Subcutaneous abdominal adipose tissue (tissue), 5 donors: ENCODE data around the gene GRIN3B.

Source experiments
- H3K27ac ChIP-seq: one replicate; pipeline ENCODE4 v1.7.0; 2013; ENCODE audit warnings: low read depth, mild to moderate bottlenecking, inconsistent platforms, low read length, moderate library complexity
- H3K27me3 ChIP-seq, 5 donors: one replicate each; pipeline ENCODE4 v1.7.0; 2013; ENCODE audit warnings: low read length in 5 of 5, inconsistent platforms in 1 of 5; ENCODE audit not compliant: control insufficient read depth in 5 of 5, insufficient read depth in 4 of 5
- H3K36me3 ChIP-seq, 5 donors: one replicate each; pipeline ENCODE4 v1.7.0; 2013; ENCODE audit warnings: low read length in 5 of 5; ENCODE audit not compliant: control insufficient read depth in 5 of 5, insufficient read depth in 5 of 5
- H3K4me1 ChIP-seq, 5 donors: one replicate each; pipeline ENCODE4 v1.7.0; 2013; ENCODE audit warnings: low read length in 5 of 5, mild to moderate bottlenecking in 3 of 5, moderate library complexity in 1 of 5; ENCODE audit not compliant: control insufficient read depth in 5 of 5, insufficient read depth in 5 of 5
- H3K4me3 ChIP-seq, 5 donors: one replicate each; pipeline ENCODE4 v1.7.0; 2013; ENCODE audit warnings: low read length in 5 of 5, low read depth in 1 of 5
- H3K9ac ChIP-seq, 5 donors: one replicate each; pipeline ENCODE4 v1.7.0; 2013; ENCODE audit warnings: low read length in 5 of 5, mild to moderate bottlenecking in 4 of 5, moderate library complexity in 3 of 5
- H3K9me3 ChIP-seq, 5 donors: one replicate each; pipeline ENCODE4 v1.7.0; 2013; ENCODE audit warnings: low read length in 5 of 5; ENCODE audit not compliant: control insufficient read depth in 5 of 5
- donor health status: healthy.
- donor health status: healthy.
- donor health status: healthy.
- donor health status: healthy.
- donor health status: healthy.

GRIN3B gene

DNA sequence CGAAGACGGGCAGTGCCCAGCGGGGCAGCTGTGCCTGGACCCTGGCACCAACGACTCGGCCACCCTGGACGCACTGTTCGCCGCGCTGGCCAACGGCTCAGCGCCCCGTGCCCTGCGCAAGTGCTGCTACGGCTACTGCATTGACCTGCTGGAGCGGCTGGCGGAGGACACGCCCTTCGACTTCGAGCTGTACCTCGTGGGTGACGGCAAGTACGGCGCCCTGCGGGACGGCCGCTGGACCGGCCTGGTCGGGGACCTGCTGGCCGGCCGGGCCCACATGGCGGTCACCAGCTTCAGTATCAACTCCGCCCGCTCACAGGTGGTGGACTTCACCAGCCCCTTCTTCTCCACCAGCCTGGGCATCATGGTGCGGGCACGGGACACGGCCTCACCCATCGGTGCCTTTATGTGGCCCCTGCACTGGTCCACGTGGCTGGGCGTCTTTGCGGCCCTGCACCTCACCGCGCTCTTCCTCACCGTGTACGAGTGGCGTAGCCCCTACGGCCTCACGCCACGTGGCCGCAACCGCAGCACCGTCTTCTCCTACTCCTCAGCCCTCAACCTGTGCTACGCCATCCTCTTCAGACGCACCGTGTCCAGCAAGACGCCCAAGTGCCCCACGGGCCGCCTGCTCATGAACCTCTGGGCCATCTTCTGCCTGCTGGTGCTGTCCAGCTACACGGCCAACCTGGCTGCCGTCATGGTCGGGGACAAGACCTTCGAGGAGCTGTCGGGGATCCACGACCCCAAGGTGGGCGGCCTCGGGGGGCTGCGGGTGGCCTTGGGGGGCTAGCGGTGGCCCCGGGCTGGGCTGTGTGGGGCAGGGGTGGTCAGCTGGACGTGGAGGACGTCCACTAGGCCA lies 4.8 kb downstream of the GRIN3B start:
- peaks cover 9 to 21% (median 11%) of the 10 kb centered on the region in 5 donors for H3K27me3 ChIP-seq
- peaks cover 0 to 15% (median 6%) of the 10 kb centered on the region in 5 donors for H3K36me3 ChIP-seq
- H3K27ac ChIP-seq = no peak overlapping the region
- peaks cover 0 to 15% (median 12%) of the 10 kb centered on the region in 5 donors for H3K4me1 ChIP-seq
- no peak overlapping the region for H3K4me3 ChIP-seq
- H3K9ac ChIP-seq = no peak overlapping the region
- H3K9me3 ChIP-seq = no peaks in the 10 kb centered on the region

DNA sequence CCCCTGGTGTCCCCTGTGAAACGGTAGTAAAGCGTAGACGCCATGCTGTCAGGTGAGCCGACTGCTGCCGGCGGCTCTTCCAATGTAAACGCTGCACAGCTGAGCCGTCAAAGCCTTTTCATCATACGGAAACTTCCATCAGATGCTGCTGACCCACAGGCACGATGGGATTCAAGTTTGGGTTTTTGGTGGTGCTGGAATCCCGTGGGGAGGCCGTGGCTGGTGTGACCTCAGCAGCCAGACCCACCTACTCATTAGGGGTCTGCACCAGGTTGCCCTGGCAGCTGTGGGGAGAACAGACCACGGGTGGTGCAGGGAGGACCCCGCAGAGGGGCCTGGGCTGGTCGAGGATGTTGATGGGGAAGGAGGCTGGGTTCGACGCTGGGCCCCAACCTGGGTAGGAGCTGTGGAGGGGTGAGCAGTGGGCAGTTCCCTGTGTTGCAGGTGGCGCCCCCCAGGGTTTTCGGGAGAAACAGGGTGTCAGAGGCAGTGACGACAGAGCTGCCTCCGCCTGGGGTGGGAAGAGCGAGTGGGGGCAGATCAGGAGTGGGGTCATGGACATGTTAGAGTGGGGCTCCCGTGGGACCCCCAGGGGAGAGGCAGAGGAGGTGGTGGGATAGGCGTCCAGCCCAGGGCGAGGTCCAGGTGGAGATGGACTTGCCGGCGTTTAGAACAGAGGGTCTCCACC lies 6.6 kb downstream of the GRIN3B start:
- Histone ChIP-seq H3K4me1 (peaks cover 0 to 9% (median 0%) of the 10 kb centered on the region in 5 donors), H3K4me3 (no peak overlapping the region), H3K9me3 (no peaks in the 10 kb centered on the region), H3K9ac (no peak overlapping the region), H3K27me3 (peaks cover 3 to 10% (median 5%) of the 10 kb centered on the region in 5 donors), H3K36me3 (peaks cover 0 to 33% (median 22%) of the 10 kb centered on the region in 5 donors), H3K27ac (no peak overlapping the region)

DNA sequence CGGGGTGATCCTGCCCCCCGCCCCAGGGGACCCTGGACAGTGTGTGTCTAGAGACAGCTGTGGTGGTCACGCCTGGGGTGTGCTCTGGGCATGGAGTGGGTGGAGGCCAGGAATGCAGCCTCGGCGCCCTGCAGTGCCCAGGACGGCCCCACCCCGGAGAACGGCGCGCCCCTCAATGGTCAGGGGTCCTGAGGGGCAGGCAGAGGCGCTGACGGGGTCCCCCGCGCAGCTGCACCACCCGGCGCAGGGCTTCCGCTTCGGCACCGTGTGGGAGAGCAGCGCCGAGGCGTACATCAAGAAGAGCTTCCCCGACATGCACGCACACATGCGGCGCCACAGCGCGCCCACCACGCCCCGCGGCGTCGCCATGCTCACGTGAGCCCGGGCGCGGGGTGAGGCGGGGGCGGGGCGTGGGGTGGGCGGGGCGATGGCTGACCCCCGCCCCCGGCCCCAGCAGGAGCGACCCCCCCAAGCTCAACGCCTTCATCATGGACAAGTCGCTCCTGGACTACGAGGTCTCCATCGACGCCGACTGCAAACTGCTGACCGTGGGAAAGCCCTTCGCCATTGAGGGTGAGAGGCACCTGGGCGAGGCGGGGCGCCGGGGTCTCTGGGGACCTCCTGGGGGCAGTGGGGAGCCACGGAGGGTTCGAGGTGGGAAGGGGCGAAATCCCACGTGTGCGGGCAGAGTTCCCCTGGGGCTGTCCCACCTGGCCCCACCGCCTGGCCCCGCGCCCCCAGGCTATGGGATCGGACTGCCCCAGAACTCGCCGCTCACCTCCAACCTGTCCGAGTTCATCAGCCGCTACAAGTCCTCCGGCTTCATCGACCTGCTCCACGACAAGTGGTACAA lies 7.4 kb downstream of the GRIN3B start:
- Histone ChIP-seq H3K9me3 (no peaks in the 10 kb centered on the region), H3K9ac (no peak overlapping the region), H3K27me3 (peaks cover 3 to 7% (median 4%) of the 10 kb centered on the region in 5 donors), H3K4me1 (peaks cover 0 to 9% (median 0%) of the 10 kb centered on the region in 5 donors), H3K36me3 (peaks cover 0 to 40% (median 30%) of the 10 kb centered on the region in 5 donors), H3K27ac (no peak overlapping the region), H3K4me3 (no peak overlapping the region)

DNA sequence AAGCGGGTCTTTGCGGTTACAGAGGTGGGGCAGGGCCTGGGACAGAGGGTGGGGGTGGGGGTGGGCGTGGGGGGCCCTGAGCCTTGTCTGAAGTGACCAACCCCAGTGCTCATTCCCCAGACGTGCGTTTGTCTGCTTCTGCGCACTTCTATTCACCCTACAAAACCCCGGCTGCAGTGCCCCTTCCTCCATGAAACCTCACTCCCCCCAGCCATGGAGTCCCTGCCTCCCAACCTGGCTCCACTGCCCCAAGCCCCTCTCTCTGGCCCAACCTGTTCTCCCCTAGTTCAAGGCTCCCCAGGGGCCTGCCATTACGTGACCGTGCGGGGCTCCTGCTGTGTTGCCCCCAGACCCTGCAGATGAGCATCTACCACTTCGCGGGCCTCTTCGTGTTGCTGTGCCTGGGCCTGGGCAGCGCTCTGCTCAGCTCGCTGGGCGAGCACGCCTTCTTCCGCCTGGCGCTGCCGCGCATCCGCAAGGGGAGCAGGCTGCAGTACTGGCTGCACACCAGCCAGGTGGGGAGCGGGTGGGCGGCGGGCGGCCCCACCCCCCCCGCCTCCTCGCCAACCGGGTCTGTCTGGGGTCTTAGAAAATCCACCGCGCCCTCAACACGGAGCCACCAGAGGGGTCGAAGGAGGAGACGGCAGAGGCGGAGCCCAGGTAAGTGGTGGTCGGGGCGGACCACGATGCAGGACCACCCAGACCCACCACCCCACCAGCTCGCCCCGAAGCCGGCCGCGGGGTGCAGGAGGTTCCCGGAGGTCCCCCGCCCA lies 8.2 kb downstream of the GRIN3B start:
- Histone ChIP-seq H3K27ac (no peak overlapping the region), H3K4me3 (no peak overlapping the region), H3K27me3 (peaks cover 0 to 4% (median 0%) of the 10 kb centered on the region in 5 donors), H3K36me3 (peaks cover 0 to 48% (median 37%) of the 10 kb centered on the region in 5 donors), H3K4me1 (peaks cover 0 to 9% (median 0%) of the 10 kb centered on the region in 5 donors), H3K9ac (no peak overlapping the region), H3K9me3 (no peaks in the 10 kb centered on the region)

DNA sequence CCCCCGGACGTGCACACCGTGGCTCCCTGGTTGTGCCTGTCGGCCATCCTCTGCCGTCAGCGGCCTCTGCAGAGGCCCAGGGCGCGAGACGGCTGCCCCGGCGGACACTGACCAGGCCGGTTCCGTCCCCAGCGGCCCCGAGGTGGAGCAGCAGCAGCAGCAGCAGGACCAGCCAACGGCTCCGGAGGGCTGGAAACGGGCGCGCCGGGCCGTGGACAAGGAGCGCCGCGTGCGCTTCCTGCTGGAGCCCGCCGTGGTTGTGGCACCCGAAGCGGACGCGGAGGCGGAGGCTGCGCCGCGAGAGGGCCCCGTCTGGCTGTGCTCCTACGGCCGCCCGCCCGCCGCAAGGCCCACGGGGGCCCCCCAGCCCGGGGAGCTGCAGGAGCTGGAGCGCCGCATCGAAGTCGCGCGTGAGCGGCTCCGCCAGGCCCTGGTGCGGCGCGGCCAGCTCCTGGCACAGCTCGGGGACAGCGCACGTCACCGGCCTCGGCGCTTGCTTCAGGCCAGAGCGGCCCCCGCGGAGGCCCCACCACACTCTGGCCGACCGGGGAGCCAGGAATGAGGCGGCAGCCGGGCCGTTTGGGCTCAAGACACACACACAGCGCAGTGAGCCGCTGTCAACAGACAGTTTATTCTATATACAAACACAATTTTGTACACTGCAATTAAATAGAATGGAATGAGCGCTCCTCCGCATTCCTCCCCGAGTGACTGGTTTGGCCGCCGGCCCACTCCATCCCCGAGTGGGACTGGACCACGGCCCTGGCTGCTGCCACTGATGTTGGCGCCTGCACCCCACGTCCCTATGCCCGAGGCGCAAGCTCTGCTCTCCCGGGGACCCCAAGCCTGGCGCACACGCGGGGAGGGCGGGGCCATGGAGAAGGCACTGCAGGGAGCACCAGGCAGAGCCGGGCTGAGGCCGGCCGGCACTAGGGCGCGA lies 9.1 kb downstream of the GRIN3B start:
- H3K36me3 ChIP-seq = peaks cover 0 to 56% (median 43%) of the 10 kb centered on the region in 5 donors
- H3K4me1 ChIP-seq = peaks cover 0 to 9% (median 0%) of the 10 kb centered on the region in 5 donors
- no peaks in the 10 kb centered on the region for H3K27me3 ChIP-seq
- no peak overlapping the region for H3K4me3 ChIP-seq
- H3K9me3 ChIP-seq = no peaks in the 10 kb centered on the region
- no peak overlapping the region for H3K9ac ChIP-seq
- H3K27ac ChIP-seq = no peak overlapping the region

DNA sequence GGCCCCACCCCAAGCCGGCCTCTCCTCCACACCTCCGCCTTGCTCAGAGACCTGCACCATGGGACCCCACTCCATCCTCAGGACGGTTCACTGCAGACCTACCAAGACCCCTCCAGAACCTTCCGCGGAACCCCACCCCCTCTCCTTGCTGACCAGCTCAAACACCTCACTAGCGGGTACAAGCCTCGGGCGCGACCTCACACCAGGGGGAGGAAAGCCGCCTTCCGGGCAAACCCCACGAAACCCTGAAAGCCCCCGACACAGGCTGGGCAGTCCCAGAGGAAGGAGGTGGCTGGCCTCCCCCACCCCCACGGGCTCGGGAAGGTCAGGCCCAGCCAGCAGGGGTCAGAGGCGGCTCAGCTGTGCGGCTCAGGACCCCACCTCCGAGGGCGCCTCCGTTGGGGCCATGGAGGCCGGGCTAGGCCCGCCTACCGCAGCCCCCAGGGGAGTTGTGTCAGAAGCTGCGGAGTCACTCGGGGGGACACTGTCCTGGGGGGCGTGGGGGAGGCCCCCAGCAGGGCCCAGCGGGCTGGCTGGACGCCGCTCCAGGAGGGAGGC lies 9.8 kb downstream of the GRIN3B start:
- H3K4me3 ChIP-seq = no peak overlapping the region
- H3K27ac ChIP-seq = no peak overlapping the region
- H3K4me1 ChIP-seq = peaks cover 0 to 9% (median 2%) of the 10 kb centered on the region in 5 donors
- no peaks in the 10 kb centered on the region for H3K27me3 ChIP-seq
- H3K9ac ChIP-seq = no peak overlapping the region
- no peaks in the 10 kb centered on the region for H3K9me3 ChIP-seq
- peaks cover 0 to 61% (median 45%) of the 10 kb centered on the region in 5 donors for H3K36me3 ChIP-seq

DNA sequence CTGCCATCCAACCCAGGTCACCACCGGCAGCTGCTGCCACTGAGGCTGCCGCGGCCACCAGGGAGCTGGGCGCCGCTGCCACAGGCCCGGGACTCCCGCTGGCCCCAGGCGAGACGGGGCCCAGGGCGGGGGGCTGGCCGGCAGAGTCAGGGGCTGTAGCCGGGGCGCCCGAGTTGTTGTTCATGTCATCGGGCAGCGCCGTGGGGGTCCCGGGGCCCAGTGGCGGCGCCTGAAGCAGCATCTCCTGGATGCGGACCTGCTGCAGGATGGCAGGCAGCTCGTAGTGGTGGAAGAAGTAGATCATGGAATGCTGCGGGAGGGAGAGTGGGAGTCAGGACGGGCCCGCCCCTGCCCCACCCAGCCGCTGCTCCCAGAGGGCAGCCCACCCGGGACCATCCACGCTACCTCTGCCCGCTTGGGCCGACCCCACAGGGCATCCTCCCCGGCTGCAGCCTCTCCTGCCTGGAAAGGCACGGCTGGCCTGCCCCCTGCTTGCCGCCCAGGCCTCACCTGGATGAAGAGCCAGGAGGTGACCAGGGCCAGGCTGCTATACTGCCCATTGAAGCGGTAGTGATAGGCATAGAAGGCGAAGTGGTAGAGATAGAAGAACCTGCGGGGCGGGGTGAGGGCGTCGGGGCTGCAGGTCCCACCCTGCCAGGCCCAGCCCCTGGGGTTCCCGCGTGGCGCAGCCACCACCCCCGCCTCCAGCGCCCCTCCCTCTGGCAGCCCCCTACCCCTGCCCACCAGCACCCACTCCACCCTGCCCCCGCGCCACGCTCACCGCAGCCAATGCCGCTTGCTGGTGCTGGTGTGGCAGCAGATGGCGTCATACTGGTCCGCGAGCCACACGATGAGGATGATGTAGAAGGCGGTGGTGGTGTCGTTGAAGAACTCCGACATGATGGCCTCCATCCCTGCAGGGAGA lies 10.6 kb downstream of the GRIN3B start:
- no peaks in the 10 kb centered on the region for H3K9me3 ChIP-seq
- no peaks in the 10 kb centered on the region for H3K27me3 ChIP-seq
- H3K9ac ChIP-seq = no peak overlapping the region
- peaks cover 0 to 14% (median 7%) of the 10 kb centered on the region in 5 donors for H3K4me1 ChIP-seq
- H3K36me3 ChIP-seq = peaks cover 0 to 61% (median 45%) of the 10 kb centered on the region in 5 donors
- no peak overlapping the region for H3K4me3 ChIP-seq
- H3K27ac ChIP-seq = no peak overlapping the region

DNA sequence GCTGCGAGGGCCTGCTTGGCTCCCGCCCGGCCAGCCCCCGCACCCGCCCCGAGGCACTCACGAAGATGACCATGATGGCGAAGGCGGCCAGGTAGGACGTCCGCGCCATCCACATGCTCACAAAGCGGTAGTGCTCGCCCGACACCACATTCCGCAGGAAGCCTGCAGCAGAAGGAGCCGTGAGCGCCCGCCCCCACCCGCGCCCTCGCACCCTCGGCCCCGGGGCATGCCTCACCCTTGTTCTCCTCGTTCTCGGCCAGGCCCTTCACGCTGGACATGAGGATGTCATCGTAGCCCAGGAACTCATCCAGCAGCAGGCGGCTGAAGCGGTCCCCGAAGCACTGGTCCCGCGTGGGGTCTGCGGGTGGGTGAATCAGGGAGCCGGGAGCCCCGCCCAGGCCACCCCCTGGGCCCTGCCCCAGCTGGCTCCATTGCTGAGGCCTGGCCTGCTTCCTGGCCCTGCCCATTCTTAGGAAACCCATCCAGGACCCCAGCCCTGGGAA lies 11.7 kb downstream of the GRIN3B start:
- Histone ChIP-seq H3K9me3 (no peaks in the 10 kb centered on the region), H3K27me3 (no peaks in the 10 kb centered on the region), H3K4me1 (peaks cover 4 to 24% (median 17%) of the 10 kb centered on the region in 5 donors), H3K27ac (no peak overlapping the region), H3K9ac (no peak overlapping the region), H3K36me3 (peaks cover 0 to 61% (median 45%) of the 10 kb centered on the region in 5 donors), H3K4me3 (no peak overlapping the region)
